Right cardiac atrium (tissue), 5 donors: ENCODE measurements around the gene AKR1E2. TPM values are rescaled to one million over a fixed set of nuclear protein-coding genes. Genes with fewer than 3 reads are reported as not detected.
A peak's percentile ranks its signal among the peaks of the same experiment; 100 is the strongest.

Source experiments
- ATAC-seq, 2 donors: fragments of 200-7000 bp; cut with Tn5 transposase; one replicate each; pipeline versions ENCODE4 v1.8.0 to v1.9.1; 2020; ENCODE audit warnings: moderate library complexity in 2 of 2, mild to moderate bottlenecking in 1 of 2
- DNase-seq, 3 donors: peaks; one replicate each; pipeline ENCODE4 v3.0.0-alpha.2; 2020
- H3K27ac ChIP-seq: one replicate; pipeline ENCODE4 v1.5.1; 2013; ENCODE audit warnings: mild to moderate bottlenecking, low read length, control low read depth, moderate library complexity
- H3K27me3 ChIP-seq: one replicate; pipeline ENCODE4 v1.6.1; 2013; ENCODE audit not compliant: control insufficient read depth, insufficient read depth
- H3K4me1 ChIP-seq: one replicate; pipeline ENCODE4 v1.6.1; 2013; ENCODE audit warnings: low read length; ENCODE audit not compliant: control insufficient read depth, insufficient read depth
- H3K4me3 ChIP-seq: one replicate; pipeline ENCODE4 v1.5.1; 2013; ENCODE audit warnings: low read length, control low read depth
- H3K9me3 ChIP-seq: one replicate; pipeline ENCODE4 v1.6.1; 2013; ENCODE audit warnings: low read length; ENCODE audit not compliant: control insufficient read depth
- WGBS: extraction: QIAGEN DNeasy Blood & Tissue Kit; methylation state at CpG from one replicate; pipeline ENCODE4 v1.1.7; 2013; 5-methylcytosine and 5-hydroxymethylcytosine counted together
- intact Hi-C, 4 donors: fragments of 100-400 bp; cut with DNase I; formaldehyde crosslinking; loops; one replicate each; pipeline versions ENCODE4 v1.11.0 to v1.14.0; 2022 to 2023
- polyA plus RNA-seq: library from polyadenylated mRNA; stranded (reverse); fragments of 200-250 nt; gene quantifications from one replicate; pipeline ENCODE4 v1.2.3, GENCODE V29; 2013
- total RNA-seq, 4 donors: library from RNA; stranded (reverse); fragmentation: NEBNext Ultra II Directional; extraction: Animal tissue kit (Norgen Biotek cat#: 25700); gene quantifications; one replicate each; pipeline ENCODE4 v1.2.1, GENCODE V29; 2021
- donor health status: healthy with polysubstance abuse.
- donor health status: DM: no; HTN: yes; CAD: no.
- donor health status: DM: no; HTN: no; CAD: no.
- donor health status: DM: no; HTN: yes; CAD: no; lungs with severe emphysema.
- donor health status: DM: yes; HTN: yes; CAD: no.

AKR1E2 gene
- total and polyA plus RNA-seq, 5 donors, result 3.1 to 12.5 (median 7.8) TPM

- DNase-seq, result no peak
- Histone ChIP-seq H3K27me3 (no peaks in the 10 kb centered on the region), H3K9me3 (no peaks in the 10 kb centered on the region), H3K27ac (peak overlapping the region; percentile 62), H3K4me3 (no peak overlapping the region), H3K4me1 (peaks cover 2% of the 10 kb centered on the region)
- intact Hi-C loops, result loop anchor here in 1 of 4 donors (5.0 kb wide), 1 partner anchor 36 kb away; no protein-coding TSS in a partner anchor
- peak; percentile 31 to 42 for ATAC-seq
- WGBS, result 52% methylated on average over 7 of the region's 7 CpGs
These were observed 40.1 kb downstream of the AKR1E2 start for GRCh38 chr10:4865945-4866661.

GRCh38 chr10:4867109-4867519 lies 41.1 kb downstream of the AKR1E2 start:
- H3K27ac ChIP-seq, result peak overlapping the region; percentile 43
- peak in 1 of 2 donors; percentile 59 for ATAC-seq
- 58% methylated on average over 2 of the region's 2 CpGs for WGBS

DNA sequence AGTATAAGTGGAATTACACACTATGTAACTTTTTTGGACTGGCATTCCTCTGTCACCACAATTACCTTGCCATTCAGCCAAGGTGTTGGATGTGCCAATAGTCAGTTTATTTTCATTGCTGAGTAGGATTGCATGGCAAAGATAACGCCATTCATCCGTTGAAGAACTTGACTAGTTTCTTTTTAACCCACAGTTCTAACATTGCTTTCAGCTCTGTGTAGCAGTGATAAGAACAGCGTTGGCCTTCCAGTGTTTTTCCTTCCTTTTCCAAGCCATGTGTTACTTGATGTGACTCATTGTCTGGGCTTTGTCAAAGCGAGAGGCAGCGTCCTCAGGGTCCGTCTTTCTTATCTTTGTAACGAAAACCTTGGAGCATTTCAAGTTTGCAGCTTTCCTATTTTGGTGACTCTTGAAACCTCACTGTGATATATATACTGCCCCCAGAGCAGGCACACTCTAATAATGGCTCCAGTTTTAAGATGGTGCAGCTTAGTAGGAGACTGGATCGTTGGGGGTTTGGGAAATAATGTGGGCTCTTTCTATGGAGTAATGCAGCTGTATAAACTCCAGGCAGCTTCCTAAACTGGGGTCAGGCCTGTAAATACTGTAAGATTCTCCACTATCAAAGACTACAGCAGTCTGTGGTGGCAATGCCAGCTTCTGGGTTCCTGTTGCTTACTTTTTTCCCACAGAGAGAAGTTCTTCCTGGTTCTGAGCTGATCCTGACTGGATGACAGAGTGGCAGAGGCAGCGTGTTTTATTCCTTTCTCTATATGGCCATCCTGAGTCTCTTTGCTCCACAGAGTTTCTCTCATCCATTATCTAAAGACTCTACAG lies 41.7 kb downstream of the AKR1E2 start:
- no peak overlapping the region for H3K4me3 ChIP-seq
- peak overlapping the region; percentile 61 for H3K27ac ChIP-seq
- intact Hi-C loops, result loop anchor here in 1 of 4 donors (5.0 kb wide), 1 partner anchor 35 kb away; no protein-coding TSS in a partner anchor
- H3K9me3 ChIP-seq, result no peaks in the 10 kb centered on the region
- peaks cover 2% of the 10 kb centered on the region for H3K4me1 ChIP-seq
- DNase-seq (peak in 2 of 3 donors; percentile 63 to 79), ATAC-seq (peak; percentile 97)
- H3K27me3 ChIP-seq, result no peaks in the 10 kb centered on the region
- 36% methylated on average over 9 of the region's 9 CpGs for WGBS

More at GRCh38 chr10:4867109-4867519, 41.1 kb downstream of the AKR1E2 start:
- DNase-seq, result no peak
- Histone ChIP-seq H3K4me3 (no peak overlapping the region), H3K27me3 (no peaks in the 10 kb centered on the region), H3K9me3 (no peaks in the 10 kb centered on the region), H3K4me1 (peaks cover 2% of the 10 kb centered on the region)
- intact Hi-C loops, result loop anchor here in 1 of 4 donors (5.0 kb wide), 1 partner anchor 35 kb away; no protein-coding TSS in a partner anchor

DNA sequence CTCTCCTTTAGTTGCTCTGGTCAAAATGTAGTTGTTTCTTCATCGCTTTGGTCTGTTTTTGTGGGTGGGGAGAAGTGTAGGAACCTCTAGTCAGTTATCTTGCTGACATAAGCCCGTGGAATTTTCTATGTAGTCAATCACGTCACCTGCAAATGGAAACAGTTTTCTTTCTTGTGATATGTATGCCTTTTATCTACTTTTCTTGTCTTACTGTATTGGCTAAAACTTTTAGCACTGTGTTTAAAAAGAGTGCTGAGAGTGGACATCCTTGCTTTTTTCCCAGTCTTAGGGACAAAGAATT lies 42.3 kb downstream of the AKR1E2 start:
- intact Hi-C loops, result loop anchor here in 1 of 4 donors (5.0 kb wide), 1 partner anchor 34 kb away; no protein-coding TSS in a partner anchor
- peak in 1 of 2 donors; percentile 46 for ATAC-seq
- H3K4me1 ChIP-seq, result peaks cover 2% of the 10 kb centered on the region
- no peak overlapping the region for H3K4me3 ChIP-seq
- WGBS, result 82% methylated on average over 3 of the region's 3 CpGs
- peak overlapping the region; percentile 61 for H3K27ac ChIP-seq
- H3K9me3 ChIP-seq, result no peaks in the 10 kb centered on the region
- no peak for DNase-seq
- no peaks in the 10 kb centered on the region for H3K27me3 ChIP-seq

DNA sequence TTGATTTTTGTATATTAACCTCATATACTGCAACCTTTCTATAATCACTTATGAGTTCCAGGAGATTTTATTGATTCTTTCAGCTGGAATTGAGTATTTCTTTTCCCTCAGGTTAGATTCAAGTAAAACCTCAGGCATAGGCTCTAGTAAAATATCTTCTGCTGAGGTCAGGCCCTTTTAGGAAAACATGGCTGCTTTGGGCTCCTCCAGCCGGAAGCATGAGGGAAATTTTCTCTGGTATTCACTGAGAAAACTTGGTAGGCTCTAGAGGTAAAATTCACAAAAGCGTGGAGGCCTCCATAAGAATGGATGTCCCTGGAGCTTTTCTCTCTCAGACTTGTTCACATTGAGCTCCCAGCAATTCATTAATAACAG lies 56.7 kb downstream of the AKR1E2 start:
- Histone ChIP-seq H3K27me3 (no peaks in the 10 kb centered on the region), H3K9me3 (no peaks in the 10 kb centered on the region), H3K27ac (no peak overlapping the region), H3K4me3 (no peak overlapping the region), H3K4me1 (no peaks in the 10 kb centered on the region)
- 72% methylated on average over 2 of the region's 2 CpGs for whole genome bisulfite sequencing
- no peak for DNase-seq
- ATAC-seq, result no peak
- intact Hi-C loops, result no loop called here

DNA sequence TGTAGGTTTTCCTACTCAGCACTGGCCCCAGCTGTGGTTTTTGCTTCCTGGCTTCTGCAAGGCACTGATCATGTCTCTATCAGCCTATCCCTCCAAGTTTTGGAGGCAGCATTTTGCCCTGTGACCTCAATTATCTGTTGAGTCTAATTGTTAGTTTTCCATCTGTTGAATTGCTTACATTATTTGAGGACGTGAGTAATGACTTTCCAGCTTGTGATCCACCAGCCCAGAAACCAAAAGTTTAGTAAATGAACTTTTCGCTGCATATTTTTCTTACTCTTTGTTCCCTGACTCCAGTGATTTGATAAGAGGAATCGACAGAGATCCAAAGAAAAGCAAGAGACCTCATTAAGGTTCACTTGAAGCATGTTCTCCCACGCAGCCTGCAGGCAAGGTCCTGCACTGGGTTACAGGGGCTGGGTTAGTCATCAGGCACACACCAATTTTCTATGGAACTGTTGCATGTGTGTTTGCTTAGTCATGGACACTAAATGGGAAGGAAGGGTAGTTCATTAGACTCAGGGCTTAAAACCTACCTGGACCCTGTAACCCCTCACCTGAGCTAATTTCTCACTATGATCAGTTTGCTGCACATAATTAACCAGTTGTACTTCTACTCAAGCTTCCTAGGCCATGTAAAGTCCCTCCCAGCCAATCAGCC lies 57.2 kb downstream of the AKR1E2 start:
- WGBS, result 48% methylated on average over 4 of the region's 4 CpGs
- intact Hi-C loops, result no loop called here
- Histone ChIP-seq H3K27me3 (no peaks in the 10 kb centered on the region), H3K4me1 (no peaks in the 10 kb centered on the region), H3K27ac (no peak overlapping the region), H3K4me3 (no peak overlapping the region), H3K9me3 (no peaks in the 10 kb centered on the region)
- ATAC-seq (peak; percentile 57 to 86), DNase-seq (peak in 2 of 3 donors; percentile 35 to 68)

- 60% methylated on average over 3 of the region's 3 CpGs for WGBS
- Histone ChIP-seq H3K27me3 (no peaks in the 10 kb centered on the region), H3K9me3 (no peaks in the 10 kb centered on the region), H3K4me1 (peaks cover 2% of the 10 kb centered on the region), H3K4me3 (no peak overlapping the region), H3K27ac (no peak overlapping the region)
- DNase-seq (no peak), ATAC-seq (no peak)
- intact Hi-C loops, result no loop called here
These were observed 59.2 kb downstream of the AKR1E2 start for GRCh38 chr10:4885162-4885561.

- Histone ChIP-seq H3K4me3 (no peak overlapping the region), H3K9me3 (no peaks in the 10 kb centered on the region), H3K27ac (no peak overlapping the region), H3K4me1 (peaks cover 2% of the 10 kb centered on the region), H3K27me3 (no peaks in the 10 kb centered on the region)
- DNase-seq (no peak), ATAC-seq (no peak)
- intact Hi-C loops, result no loop called here
- WGBS, result 72% methylated on average over 9 of the region's 9 CpGs
These were observed 61.5 kb downstream of the AKR1E2 start for GRCh38 chr10:4887501-4887900.

DNA sequence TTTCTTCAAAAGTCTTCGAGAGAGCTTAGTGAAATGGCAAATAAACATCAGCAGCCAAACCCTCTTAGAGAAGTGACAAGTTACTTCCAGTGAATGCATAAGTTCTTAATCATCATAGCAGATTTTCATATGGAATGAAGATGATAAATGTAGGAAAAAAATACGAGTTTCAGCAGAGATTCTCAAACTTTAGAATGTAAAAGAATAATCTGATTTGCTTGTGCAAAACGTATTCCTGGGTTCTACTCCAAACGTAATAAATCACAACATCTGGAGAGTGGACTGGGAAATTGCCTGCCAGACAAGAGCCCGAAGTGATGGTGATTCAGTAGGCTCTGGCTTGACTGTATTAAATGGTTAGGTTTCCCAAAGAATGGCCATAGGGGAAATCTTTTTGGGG lies 62.2 kb downstream of the AKR1E2 start:
- no peaks in the 10 kb centered on the region for H3K9me3 ChIP-seq
- no peaks in the 10 kb centered on the region for H3K27me3 ChIP-seq
- 51% methylated on average over 5 of the region's 5 CpGs for WGBS
- H3K27ac ChIP-seq, result no peak overlapping the region
- DNase-seq, result no peak
- intact Hi-C loops, result no loop called here
- no peak overlapping the region for H3K4me3 ChIP-seq
- peaks cover 2% of the 10 kb centered on the region for H3K4me1 ChIP-seq
- no peak for ATAC-seq

GRCh38 chr10:4889959-4890358 lies 64.0 kb downstream of the AKR1E2 start:
- no peak overlapping the region for H3K27ac ChIP-seq
- H3K4me1 ChIP-seq, result peaks cover 6% of the 10 kb centered on the region
- ATAC-seq, result no peak
- no peaks in the 10 kb centered on the region for H3K9me3 ChIP-seq
- H3K4me3 ChIP-seq, result no peak overlapping the region
- intact Hi-C loops, result no loop called here
- H3K27me3 ChIP-seq, result no peaks in the 10 kb centered on the region
- WGBS, result 96% methylated on average over 2 of the region's 2 CpGs
- no peak for DNase-seq

GRCh38 chr10:4892681-4893080 lies 66.7 kb downstream of the AKR1E2 start:
- Histone ChIP-seq H3K4me3 (no peak overlapping the region), H3K27ac (peak overlapping the region; percentile 87), H3K27me3 (no peaks in the 10 kb centered on the region), H3K4me1 (peaks cover 6% of the 10 kb centered on the region), H3K9me3 (no peaks in the 10 kb centered on the region)
- WGBS, result 58% methylated on average over 2 of the region's 2 CpGs
- intact Hi-C loops, result no loop called here
- DNase-seq (no peak), ATAC-seq (peak; percentile 83 to 88)
